GM12892 (cell line): Measurements from ENCODE around the gene PSMB10.

Experiments used
- POLR2A ChIP-seq: IDR thresholded peaks from 2 replicates; pipeline ENCODE4 v1.6.1; 2011; ENCODE audit warnings: low read depth, low read length, control low read depth
- TAF1 ChIP-seq: IDR thresholded peaks from 2 replicates; pipeline ENCODE4 v1.6.1; 2011; ENCODE audit warnings: low read depth, mild to moderate bottlenecking, control low read depth, low read length, borderline replicate concordance

- TF ChIP-seq POLR2A: no peak
- no peak for TF ChIP-seq TAF1
These were observed 23.1 kb upstream of the PSMB10 start for GRCh38 chr16:67959536-67960329.
